ENCODE results near the gene KRTAP3-3. TPM values are rescaled to one million over a fixed set of nuclear protein-coding genes. Genes with fewer than 3 reads are reported as not detected.

Gene KRTAP3-3
- total RNA-seq, 1 experiment from 2014 or later, result not detected

GRCh38 chr17:41008811-41009210 is 14.8 kb upstream of the KRTAP3-3 start, which contains the start of gene KRTAP3-1:
TSS of gene KRTAP3-1 (minus strand) at chr17:41009128. CDS start at chr17:41009074, 54 bp downstream.
- no peak within 1 kb of the TSS for H3K18ac ChIP-seq (ENCODE audit: insufficient read length, low read depth, low read length)
- H2BK20ac ChIP-seq (ENCODE audit: low read depth, low read length, poor library complexity, severe bottlenecking), result no peak within 1 kb of the TSS
- no peak within 1 kb of the TSS for H3K4ac ChIP-seq (ENCODE audit: low read depth, low read length)
- no peak within 1 kb of the TSS for H3K27ac ChIP-seq (ENCODE audit: insufficient read length, low read depth, low read length)
- H3K79me2 ChIP-seq (ENCODE audit: insufficient read depth, low read length), result no peaks in the 10 kb centered on the region
- no peaks in the 10 kb centered on the region for H3K27me3 ChIP-seq (ENCODE audit: insufficient read depth, low read length)
- no peaks in the 10 kb centered on the region for H3K79me1 ChIP-seq (ENCODE audit: insufficient read depth, low read depth, low read length, poor library complexity, severe bottlenecking)
- H4K8ac ChIP-seq (replicated peaks; ENCODE audit: insufficient read length, low read depth, low read length), result no peak within 1 kb of the TSS
- Mint-ChIP-seq H3K9me3 (no peaks in the 10 kb centered on the region), H3K27ac (peak within 1 kb of the TSS in 2 of 3 experiments; percentile 53 to 54; a peak in 2 of 7 replicates), H3K36me3 (ENCODE audit: insufficient read depth in 1 of 3, low read depth in 3 of 3) (no peaks in the 10 kb centered on the region), H3K4me1 (peaks cover 17 to 19% of the 10 kb centered on the region in 2 experiments), H3K27me3 (ENCODE audit: low read depth) (no peaks in the 10 kb centered on the region), H3K4me3 (no peak within 1 kb of the TSS)
- H3K23me2 ChIP-seq (ENCODE audit: insufficient read length, low read depth, low read length, poor library complexity, severe bottlenecking), result no peaks in the 10 kb centered on the region
- no peak within 1 kb of the TSS for H4K91ac ChIP-seq (ENCODE audit: insufficient read length, low read depth, low read length)
- no peak within 1 kb of the TSS for H3K56ac ChIP-seq (ENCODE audit: insufficient read length, low read depth, low read length)
- no peak within 1 kb of the TSS for H2BK120ac ChIP-seq (ENCODE audit: low read depth, low read length, poor library complexity, severe bottlenecking)
- H2BK15ac ChIP-seq (ENCODE audit: low read depth, low read length), result no peak within 1 kb of the TSS
- H2AK5ac ChIP-seq (ENCODE audit: insufficient read length, low read length), result no peak within 1 kb of the TSS
- H3T11ph ChIP-seq (ENCODE audit: low read length), result no peak within 1 kb of the TSS
- no CpG with 5 or more reads among the region's 8 CpGs for WGBS (ENCODE audit: extremely low coverage, insufficient read length, low lambda C conversion rate)
- H3K4me1 ChIP-seq (ENCODE audit: insufficient read depth, low read length), result no peaks in the 10 kb centered on the region; the same call in 1 of the 2 replicates
- H3K14ac ChIP-seq (ENCODE audit: insufficient read depth, low read length), result no peak within 1 kb of the TSS
- DNase-seq, result peak; percentile 48
- no peak within 1 kb of the TSS for H2AFZ ChIP-seq (ENCODE audit: low read length)
- H2BK5ac ChIP-seq (ENCODE audit: insufficient read length, low read length), result no peak within 1 kb of the TSS
- H3K23ac ChIP-seq (ENCODE audit: insufficient read length, low read depth, low read length), result no peak within 1 kb of the TSS
- H3K9ac ChIP-seq (ENCODE audit: extremely low read depth, insufficient read length, low read length), result no peak within 1 kb of the TSS
- H3K4me2 ChIP-seq (ENCODE audit: insufficient read depth, insufficient read length, low read length), result no peak within 1 kb of the TSS
- H2BK12ac ChIP-seq (ENCODE audit: insufficient read length, low read depth, low read length), result no peak within 1 kb of the TSS
- H4K20me1 ChIP-seq (ENCODE audit: control insufficient read depth, insufficient read depth, insufficient read length), result no peaks in the 10 kb centered on the region
- no peak for TF ChIP-seq CTCF (conservative IDR thresholded peaks at IDR 0.05)
- no peaks in the 10 kb centered on the region for H3K9me3 ChIP-seq (ENCODE audit: control insufficient read depth, low read depth, low read length)
- no peak within 1 kb of the TSS for H4K5ac ChIP-seq (ENCODE audit: insufficient read length, low read depth, low read length)

Data from H9 (cell line).